Stimulated activated CD8-positive, alpha-beta memory T cell treated with anti-CD3 and anti-CD28 coated beads, Interleukin-7, amount 100 ng/mL, for 1 hour (primary cell): ENCODE results near the gene DPCD.
"Not testable (repeated sequence)": the region's sequence is repeated elsewhere in the genome, so short reads cannot be mapped to it uniquely, and the experiment has no call there.

Experiments used
- DNase-seq, 2 donors: peaks; one replicate each; pipeline ENCODE4 v3.0.0-alpha.2; 2020; ENCODE audit warnings: low read depth in 2 of 2

DPCD gene

DNA sequence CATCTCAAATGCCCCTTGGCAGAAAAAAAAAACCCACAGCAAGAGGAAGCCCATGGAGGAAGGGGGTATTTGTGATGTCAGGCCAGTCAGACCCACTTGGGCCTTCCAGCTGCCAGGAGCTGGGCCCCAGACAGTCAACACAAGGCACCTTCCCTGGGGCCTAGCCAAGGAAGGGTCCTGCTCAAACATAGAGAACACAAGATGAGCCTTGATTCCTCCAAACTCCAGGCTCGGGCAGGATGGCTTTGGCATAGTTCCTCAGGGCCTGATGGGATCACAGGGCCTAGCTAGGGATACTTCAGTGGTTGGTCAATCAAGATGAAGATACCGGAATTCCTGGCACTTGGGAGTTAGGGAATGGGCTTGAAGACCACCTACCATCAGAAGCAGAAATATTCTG is 30.8 kb downstream of the DPCD start:
- no peak for DNase-seq

DNA sequence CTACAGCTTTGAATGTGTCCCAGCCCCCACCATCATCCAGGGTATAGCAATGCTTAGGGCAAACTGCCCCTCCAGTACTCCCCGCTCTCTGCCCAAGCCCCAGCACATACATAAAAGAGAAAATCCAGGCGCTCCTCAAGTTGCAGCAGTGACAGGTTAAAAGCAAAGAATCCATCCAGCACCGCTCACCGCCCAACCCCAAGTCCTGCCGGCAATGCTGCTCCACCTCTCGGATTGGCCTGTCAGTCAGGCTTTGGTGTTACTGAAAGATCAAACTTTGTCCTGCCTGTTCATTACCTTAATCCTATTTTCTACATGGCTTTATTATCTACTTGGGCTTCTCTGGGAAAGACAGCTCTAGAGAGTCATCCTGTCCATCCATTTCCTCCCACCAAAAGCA is 31.9 kb downstream of the DPCD start:
- DNase-seq, result no peak

GRCh38 chr10:101623528-101623927 is 35.4 kb downstream of the DPCD start:
- DNase-seq, result no peak

- no peak for DNase-seq
Observed at GRCh38 chr10:101624526-101625102, 36.5 kb downstream of the DPCD start.

DNA sequence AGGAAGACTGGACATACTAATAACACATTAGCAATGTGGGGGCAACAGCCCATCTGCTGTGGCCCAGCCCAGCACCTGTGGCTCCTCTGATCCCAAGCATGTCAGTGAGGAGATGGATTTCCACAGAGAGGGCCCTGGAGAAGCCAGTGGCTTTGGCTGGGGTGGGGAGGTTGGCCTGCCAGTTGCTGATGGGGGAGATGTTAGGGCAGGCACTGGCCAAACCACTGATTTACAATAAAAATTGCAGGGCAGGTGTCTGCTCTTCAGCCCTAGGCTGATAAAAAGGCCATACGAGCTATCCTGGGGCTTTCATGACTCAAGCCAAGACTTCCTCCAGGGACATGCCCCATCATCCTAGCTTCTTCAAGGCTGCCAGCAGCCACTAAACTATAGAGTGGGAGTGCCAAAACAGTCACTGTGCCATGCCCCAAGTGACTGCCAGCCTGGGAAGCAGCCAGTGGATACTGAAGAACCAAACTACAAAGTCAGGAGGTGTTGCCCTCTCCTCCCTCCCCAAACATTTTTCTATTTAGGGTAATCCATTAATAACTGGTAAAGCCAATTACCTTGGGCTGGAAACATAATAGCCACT is 37.8 kb downstream of the DPCD start:
- no peak for DNase-seq

DNA sequence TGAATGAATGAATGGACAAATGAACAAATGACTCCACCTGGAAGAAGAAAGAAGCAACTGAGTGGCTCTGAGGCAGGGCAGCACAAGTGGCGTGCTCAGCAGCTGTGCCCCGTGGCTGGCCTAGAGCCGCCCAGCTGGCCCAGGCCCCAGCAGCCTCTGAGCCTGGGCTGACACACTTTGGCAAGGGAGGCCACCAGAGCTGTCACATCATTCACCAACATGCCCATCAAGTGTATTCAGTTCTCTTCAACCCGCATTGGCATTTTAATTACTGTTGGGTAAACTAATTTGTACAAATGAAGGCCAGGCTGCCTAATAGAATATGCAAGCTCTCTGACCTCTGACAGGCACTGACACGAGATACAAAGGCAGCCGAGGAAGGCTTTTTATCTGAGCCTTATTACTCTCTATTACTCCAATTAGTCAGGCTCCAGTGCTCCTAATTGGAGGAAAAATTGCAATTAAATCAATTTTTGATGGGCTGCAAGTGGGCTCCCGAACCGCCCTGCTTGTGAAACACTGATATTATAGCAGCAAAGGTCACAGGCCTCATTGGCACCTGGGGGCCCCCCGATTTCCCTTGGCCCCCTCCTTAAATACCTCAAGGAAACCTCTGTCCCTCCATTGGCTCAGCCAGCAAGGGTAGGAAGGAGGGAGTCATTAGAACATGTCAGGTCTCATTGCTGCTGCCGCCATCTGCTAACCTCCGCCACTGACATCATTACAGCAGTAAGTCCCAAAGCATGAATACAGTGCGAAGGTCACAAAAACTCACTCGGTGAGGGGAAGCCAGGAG is 41.9 kb downstream of the DPCD start:
- DNase-seq, result no peak

GRCh38 chr10:101630633-101630920 is 42.5 kb downstream of the DPCD start:
- DNase-seq, result no peak

DNA sequence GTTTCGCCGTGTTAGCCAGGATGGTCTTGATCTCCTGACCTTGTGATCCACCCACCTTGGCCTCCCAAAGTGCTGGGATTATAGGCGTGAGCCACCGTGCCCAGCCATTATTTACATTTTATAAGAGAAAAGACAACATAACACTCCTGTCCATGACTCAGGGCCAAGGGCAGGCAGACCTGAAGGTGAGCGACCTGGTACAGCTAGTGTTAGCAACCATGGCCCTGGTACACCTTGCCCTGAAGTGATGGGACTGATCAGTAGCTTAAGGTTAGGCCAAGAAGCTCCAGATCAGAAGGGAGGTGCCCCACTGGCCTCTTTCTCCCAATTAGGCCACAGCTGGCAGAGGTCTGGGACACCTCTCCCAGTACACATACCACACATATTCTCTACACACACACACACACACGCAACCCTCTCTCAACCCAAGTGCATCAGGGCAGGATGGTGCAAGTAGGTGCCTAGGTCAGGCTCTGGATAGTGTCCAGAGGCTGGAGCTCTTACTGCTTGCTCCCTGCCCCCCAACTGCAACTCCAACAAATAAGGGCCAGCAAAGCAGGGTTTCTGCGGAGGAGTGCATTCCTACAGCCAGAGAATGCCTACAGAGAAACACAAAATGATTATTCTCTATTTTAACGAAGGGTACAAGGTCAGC is 43.8 kb downstream of the DPCD start:
- DNase-seq, result no peak

DNA sequence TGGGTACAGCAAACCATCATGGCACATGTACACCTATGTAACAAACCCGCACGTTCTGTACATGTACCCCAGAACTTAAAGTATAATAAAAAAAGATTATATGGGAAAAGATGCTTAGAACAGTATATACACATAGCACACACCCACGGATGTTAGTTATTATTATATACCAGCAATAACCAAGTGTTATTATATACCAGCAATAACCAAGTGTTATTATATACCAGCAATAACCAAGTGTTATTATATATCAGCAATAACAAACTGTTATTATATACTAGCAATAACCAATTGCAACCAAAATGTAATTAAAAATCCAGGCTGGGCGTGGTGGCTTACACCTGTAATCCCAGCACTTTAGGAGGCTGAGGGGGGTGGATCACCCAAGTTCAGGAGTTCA is 45.4 kb downstream of the DPCD start:
- DNase-seq, result not testable (repeated sequence)

- DNase-seq, result no peak
Observed at GRCh38 chr10:101639141-101639900, 51.2 kb downstream of the DPCD start.

DNA sequence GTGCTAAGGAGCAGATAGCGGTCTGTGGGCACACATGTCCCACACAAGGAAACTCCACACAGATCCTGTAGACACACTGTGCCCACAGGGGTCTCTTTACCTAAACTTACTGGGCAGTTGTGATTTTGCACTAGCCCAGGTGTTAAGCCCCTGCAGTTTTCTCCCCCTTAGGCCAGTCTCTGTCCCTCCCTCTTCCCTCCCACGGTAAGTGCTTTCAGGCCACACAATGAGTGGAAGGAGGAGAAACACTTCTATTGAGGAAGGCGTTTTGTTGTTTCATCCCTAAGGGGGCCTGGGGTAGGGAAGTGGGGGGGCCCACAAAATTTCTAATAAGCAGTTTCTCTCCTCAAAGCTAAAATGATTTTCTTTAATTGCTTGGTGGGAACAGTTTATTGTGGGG is 55.4 kb downstream of the DPCD start:
- DNase-seq, result no peak

DNA sequence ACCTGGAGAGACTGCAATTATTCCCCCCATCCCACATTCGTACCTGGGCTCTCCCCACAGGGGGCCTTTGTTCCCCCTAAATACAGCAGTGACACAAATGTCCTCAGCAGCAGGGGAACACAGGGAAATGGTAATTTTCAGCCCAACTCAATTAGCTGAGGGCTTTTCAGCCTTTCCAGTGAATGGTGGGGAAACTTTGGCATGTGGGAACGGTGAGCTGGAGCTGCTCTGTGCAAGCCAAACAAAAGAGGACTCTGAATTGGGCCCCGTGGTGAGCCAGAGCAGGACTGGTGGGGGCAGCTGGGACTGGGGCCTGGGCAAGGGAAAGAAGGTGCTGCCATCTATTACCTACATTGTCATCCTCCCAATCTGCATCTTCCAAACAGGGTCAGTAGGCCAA is 55.9 kb downstream of the DPCD start:
- no peak for DNase-seq

DNA sequence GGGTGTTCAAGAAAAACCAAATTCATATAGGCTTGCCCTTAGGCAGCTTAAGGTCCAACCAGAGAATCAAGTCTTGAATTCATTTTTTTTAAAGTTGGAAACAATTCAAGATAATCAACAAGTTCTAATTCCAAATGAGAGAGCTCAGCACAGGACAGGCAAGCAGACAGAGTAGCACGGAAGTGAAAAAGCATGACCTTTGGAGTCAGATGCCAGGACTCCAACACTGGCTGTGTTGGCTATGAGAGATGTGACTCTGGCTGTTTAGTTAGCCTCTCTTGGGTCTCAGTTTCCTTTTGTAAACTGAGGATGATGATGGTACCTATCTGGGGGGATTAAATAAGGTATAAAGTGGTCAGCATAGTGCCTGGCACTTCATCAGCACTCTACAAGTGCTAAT is 57.5 kb downstream of the DPCD start:
- DNase-seq, result no peak

GRCh38 chr10:101646364-101646763 is 58.2 kb downstream of the DPCD start:
- DNase-seq, result no peak

DNA sequence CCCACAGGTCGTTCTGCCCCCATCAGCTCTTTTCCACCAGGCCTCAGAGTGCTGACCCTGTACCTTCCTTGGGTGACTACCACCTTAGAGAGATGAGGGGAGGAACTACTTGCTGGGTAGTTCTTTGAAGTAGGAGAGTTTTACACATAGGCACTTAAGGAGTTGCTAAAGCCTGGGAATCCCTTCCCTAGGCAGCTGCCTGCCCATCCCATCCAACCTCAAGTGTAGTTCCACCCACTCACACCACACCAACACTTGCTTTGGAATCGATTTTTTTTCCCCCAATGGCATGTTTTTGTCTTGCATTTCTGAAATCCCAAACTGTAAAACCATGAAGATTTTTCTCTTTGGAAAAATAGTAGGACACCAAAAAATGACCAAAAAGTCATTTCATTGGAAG is 59.1 kb downstream of the DPCD start:
- DNase-seq, result no peak

- DNase-seq, result no peak
Observed at GRCh38 chr10:101649525-101650085, 61.5 kb downstream of the DPCD start.

DNA sequence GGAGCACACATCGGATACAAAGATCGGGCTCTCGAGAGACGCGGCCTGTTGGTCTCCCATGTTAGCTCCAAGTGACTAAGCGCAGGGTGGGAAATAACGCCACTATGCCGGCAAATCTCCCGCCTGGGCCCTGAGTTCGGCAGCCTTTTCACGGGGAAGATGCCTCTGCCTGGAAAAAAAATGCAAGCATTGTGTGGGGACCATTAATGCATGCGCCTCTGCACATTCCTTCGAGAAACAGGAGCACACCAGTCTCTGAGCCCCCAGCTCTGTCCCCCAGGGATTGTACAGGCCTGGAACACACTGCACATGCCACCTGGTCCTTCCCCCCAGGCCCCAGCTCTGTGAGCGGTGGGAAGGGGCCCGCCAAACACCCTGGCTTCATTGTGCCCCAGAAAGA is 62.7 kb downstream of the DPCD start:
- DNase-seq, result no peak

GRCh38 chr10:101651336-101651735 is 63.2 kb downstream of the DPCD start:
- DNase-seq, result no peak

DNA sequence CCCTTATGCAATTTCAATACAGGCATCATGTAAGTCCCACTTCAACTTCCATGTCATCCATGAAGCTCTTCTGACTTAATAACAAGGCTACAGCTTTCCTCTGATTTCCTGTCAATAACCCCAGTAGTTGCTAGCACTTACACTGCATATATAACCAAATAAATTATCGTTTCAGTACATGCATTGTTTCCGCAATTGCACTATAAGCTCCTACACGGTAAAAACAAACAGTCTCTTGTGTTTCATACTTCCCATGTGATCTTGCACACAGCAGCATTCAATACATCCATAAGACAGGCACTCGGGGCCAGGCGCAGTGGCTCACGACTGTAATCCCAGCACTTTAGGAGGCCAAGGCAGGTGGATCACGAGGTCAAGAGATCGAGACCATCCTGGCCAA is 65.4 kb downstream of the DPCD start:
- no peak for DNase-seq

DNA sequence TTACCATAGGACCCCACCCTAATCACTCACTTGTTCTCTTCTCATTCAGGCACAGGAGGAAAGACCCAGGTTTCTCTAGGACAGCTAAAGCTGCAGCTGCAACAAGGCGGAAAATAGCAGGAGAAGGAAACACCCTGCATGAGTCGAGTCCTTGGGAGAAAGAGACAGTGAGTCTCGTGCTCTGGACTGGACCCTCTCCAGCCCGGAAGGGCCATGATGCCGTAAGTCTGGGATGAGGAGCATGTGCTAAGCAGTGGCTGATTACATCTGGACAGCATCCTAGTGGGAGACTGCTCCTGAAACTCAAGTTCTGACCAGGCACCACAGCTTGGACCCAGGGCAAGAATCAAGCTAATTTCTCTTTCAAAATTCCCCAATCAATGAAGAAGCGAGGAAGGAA is 67.4 kb downstream of the DPCD start:
- no peak for DNase-seq

GRCh38 chr10:101656890-101657289 is 68.8 kb downstream of the DPCD start:
- no peak for DNase-seq

DNA sequence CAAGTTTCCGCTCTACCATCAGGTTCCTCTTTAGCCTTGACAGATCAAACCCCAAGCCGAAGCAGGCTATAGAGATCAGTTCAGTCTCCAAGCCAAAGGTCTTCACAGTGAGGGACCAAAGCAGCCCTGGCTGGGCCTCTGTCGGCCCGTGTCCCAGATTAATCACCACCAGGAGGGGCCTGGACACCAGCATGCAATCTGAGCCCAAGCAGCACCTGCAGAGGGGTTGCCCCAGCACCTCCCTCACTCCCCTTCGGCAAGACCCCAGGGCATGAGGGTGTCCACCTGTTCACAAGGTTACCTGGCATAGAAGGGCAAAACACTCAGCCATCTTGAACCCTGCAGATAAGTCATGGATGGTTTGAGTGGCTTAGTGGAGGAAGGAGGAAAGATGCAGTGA is 70.9 kb downstream of the DPCD start:
- no peak for DNase-seq
